Measurements from ENCODE around the gene ZNRF3.

DNA sequence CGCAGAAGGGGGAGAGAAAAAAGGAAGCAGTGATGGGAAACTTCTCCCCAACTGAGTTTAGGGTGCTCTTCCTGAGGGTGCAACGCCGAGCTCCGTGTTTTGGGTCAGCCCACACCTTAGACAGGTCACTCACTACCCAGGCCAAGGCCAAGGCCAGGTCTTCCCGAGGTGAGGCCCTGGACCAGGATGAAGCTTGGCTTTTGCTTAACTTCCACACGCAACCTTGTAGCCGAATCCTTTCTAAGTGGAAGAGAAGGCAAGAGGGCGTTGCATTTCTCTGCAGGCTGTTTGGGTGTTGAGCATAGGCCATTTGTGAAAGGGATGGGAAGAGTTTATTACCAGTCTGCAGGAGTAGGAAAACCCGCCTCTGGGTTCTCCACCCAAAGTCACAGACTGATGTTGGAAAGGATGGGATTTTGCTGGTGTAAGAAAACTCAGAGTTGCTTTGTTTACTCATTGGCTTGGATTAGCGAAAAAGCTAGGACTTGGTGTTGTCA, 191.0 kb downstream of the ZNRF3 start:
- TF ChIP-seq ZNF48 (tag by site-specific recombination; IDR thresholded peaks at IDR 0.05) (no peak), ZNF324 (tag by site-specific recombination; IDR thresholded peaks at IDR 0.05) (no peak), CTCF (tag by site-specific recombination; IDR thresholded peaks at IDR 0.05) (no peak), ZNF843 (tag by site-specific recombination; IDR thresholded peaks at IDR 0.05) (no peak), TCF7L2 (IDR thresholded peaks at IDR 0.05; ENCODE audit: borderline replicate concordance, low read depth, low read length) (no peak), ZBTB21 (tag by site-specific recombination; IDR thresholded peaks at IDR 0.05) (no peak), ZNF423 (tag by site-specific recombination; IDR thresholded peaks at IDR 0.05) (no peak), ZNF121 (tag by site-specific recombination; IDR thresholded peaks at IDR 0.05) (no peak), MZF1 (tag by site-specific recombination; IDR thresholded peaks at IDR 0.05; ENCODE audit: borderline replicate concordance) (no peak), ZSCAN5A (tag by site-specific recombination; IDR thresholded peaks at IDR 0.05) (no peak), ZNF114 (tag by site-specific recombination; IDR thresholded peaks at IDR 0.05) (no peak), SP7 (tag by site-specific recombination; IDR thresholded peaks at IDR 0.05) (no peak)
- TF ChIP-seq, protein P1, sequence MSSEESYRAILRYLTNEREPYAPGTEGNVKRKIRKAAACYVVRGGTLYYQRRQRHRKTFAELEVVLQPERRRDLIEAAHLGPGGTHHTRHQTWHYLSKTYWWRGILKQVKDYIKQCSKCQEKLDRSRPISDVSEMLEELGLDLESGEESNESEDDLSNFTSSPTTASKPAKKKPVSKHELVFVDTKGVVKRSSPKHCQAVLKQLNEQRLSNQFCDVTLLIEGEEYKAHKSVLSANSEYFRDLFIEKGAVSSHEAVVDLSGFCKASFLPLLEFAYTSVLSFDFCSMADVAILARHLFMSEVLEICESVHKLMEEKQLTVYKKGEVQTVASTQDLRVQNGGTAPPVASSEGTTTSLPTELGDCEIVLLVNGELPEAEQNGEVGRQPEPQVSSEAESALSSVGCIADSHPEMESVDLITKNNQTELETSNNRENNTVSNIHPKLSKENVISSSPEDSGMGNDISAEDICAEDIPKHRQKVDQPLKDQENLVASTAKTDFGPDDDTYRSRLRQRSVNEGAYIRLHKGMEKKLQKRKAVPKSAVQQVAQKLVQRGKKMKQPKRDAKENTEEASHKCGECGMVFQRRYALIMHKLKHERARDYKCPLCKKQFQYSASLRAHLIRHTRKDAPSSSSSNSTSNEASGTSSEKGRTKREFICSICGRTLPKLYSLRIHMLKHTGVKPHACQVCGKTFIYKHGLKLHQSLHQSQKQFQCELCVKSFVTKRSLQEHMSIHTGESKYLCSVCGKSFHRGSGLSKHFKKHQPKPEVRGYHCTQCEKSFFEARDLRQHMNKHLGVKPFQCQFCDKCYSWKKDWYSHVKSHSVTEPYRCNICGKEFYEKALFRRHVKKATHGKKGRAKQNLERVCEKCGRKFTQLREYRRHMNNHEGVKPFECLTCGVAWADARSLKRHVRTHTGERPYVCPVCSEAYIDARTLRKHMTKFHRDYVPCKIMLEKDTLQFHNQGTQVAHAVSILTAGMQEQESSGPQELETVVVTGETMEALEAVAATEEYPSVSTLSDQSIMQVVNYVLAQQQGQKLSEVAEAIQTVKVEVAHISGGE (tag by site-specific recombination; conservative IDR thresholded peaks at IDR 0.05; ENCODE audit: low read depth) = no peak
- TF ChIP-seq, protein P2, sequence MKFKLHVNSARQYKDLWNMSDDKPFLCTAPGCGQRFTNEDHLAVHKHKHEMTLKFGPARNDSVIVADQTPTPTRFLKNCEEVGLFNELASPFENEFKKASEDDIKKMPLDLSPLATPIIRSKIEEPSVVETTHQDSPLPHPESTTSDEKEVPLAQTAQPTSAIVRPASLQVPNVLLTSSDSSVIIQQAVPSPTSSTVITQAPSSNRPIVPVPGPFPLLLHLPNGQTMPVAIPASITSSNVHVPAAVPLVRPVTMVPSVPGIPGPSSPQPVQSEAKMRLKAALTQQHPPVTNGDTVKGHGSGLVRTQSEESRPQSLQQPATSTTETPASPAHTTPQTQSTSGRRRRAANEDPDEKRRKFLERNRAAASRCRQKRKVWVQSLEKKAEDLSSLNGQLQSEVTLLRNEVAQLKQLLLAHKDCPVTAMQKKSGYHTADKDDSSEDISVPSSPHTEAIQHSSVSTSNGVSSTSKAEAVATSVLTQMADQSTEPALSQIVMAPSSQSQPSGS (tag by site-specific recombination; IDR thresholded peaks at IDR 0.05; ENCODE audit: low read depth) = no peak
